ENCODE measurements around the gene PROM2. TPM values are rescaled to one million over a fixed set of nuclear protein-coding genes. Genes with fewer than 3 reads are reported as not detected.

Gene PROM2
- total and polyA plus RNA-seq, 2 donors from 2014 or later, result 55.6 to 65.6 TPM

DNA sequence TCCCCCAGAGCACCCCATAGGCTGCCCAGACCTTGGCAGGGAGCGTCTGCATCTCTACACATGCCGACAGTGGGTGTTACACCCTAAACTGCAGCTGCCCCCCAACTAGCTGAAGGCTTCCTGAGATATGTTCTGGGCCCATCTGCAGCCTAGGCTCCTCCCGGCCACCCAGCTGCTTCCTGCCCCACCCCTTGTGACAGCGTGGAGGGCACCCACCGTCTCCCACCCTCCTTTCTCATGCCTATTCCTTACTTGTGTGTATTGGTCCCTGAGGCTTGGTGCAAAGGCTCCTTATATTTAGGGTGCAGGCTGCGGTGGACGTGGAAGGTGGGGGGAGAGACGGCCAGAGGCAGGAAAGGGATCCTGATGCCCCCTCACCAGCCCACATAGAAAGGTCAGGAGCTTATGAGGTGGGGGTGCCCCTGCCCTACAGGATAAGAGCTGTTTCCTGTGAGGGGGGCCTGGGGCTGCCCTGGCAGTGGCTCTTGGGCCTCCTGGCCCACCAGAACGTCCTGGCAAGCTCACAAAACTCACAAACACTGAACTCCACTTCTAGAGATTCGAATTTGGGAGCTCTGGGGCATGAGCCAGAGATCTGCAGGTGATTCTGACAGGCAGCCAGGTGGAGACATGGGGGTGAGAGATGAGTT is 7.3 kb upstream of the PROM2 start:
- H3K27me3 ChIP-seq (ENCODE audit: control insufficient read depth, insufficient read depth, low read length), result no peaks in the 10 kb centered on the region
- H3K4me3 ChIP-seq (ENCODE audit: low read length in 3 of 3), result no peak overlapping the region
- no peaks in the 10 kb centered on the region for H3K9me3 ChIP-seq (ENCODE audit: control insufficient read depth in 2 of 3, insufficient read depth in 1 of 3, low read length in 3 of 3)
- FAIRE-seq (no peak), DNase-seq (peak in 3 of 5 donors; percentile 6 to 35 (median 26))
- H3K9ac ChIP-seq (ENCODE audit: low read length in 3 of 3), result no peak overlapping the region
- no peaks in the 10 kb centered on the region for H3K4me1 ChIP-seq (ENCODE audit: control insufficient read depth in 2 of 3, insufficient read depth in 2 of 3, low read depth in 1 of 3, low read length in 3 of 3)
- intact Hi-C loops (cut with DNase I), result no loop called here
- no peaks in the 10 kb centered on the region for H3K36me3 ChIP-seq (ENCODE audit: control insufficient read depth in 2 of 3, insufficient read depth in 3 of 3, low read length in 3 of 3)
- H3K27ac ChIP-seq (ENCODE audit: low read depth in 2 of 2, low read length in 2 of 2), result no peak overlapping the region
- TF ChIP-seq, protein P1, sequence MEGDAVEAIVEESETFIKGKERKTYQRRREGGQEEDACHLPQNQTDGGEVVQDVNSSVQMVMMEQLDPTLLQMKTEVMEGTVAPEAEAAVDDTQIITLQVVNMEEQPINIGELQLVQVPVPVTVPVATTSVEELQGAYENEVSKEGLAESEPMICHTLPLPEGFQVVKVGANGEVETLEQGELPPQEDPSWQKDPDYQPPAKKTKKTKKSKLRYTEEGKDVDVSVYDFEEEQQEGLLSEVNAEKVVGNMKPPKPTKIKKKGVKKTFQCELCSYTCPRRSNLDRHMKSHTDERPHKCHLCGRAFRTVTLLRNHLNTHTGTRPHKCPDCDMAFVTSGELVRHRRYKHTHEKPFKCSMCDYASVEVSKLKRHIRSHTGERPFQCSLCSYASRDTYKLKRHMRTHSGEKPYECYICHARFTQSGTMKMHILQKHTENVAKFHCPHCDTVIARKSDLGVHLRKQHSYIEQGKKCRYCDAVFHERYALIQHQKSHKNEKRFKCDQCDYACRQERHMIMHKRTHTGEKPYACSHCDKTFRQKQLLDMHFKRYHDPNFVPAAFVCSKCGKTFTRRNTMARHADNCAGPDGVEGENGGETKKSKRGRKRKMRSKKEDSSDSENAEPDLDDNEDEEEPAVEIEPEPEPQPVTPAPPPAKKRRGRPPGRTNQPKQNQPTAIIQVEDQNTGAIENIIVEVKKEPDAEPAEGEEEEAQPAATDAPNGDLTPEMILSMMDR (IDR thresholded peaks at IDR 0.05; ENCODE audit: borderline replicate concordance, extremely low read depth, insufficient read depth), result no peak

DNA sequence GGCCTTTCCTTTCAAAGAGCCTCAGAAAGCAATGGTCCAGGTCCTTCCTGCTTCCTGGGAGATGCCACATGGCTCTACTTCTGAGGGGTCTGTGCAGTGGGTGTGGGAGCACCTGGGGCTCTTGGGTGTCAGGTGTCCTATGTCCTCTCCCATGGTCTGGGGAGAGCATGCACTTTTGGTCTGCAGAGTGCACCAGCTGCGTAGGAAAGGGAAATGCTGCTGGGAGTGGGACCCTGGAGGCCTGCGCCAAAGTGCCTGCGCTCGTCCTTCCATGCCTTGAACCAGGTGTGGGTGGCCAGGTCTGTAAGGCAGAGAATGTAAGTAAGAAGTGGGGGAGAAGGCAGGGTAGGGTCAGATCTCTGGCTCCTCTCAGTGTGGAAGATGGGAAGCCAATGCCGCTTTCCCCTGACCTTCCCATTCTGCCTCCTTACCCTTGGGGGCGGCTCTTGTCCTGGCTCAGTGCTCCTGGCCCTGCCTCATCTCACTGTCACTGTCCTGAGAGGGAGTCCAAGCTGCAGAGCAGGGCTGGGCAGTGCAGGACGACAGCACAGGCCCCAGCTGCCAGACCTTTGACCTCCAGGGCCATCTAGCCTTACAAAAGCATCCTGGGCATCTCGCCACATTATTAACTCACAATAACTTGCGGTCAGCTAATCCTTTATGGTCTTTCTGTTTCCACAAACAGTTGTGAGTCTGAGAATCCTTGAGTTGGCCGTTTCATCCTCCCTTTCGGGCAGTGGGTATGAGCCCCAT is 6.6 kb upstream of the PROM2 start:
- H3K9me3 ChIP-seq (ENCODE audit: control insufficient read depth in 2 of 3, insufficient read depth in 1 of 3, low read length in 3 of 3), result no peaks in the 10 kb centered on the region
- H3K9ac ChIP-seq (ENCODE audit: low read length in 3 of 3), result no peak overlapping the region
- no peaks in the 10 kb centered on the region for H3K4me1 ChIP-seq (ENCODE audit: control insufficient read depth in 2 of 3, insufficient read depth in 2 of 3, low read depth in 1 of 3, low read length in 3 of 3)
- FAIRE-seq (no peak), DNase-seq (peak in 3 of 5 donors; percentile 11 to 42 (median 32))
- TF ChIP-seq, protein P1 (IDR thresholded peaks at IDR 0.05; ENCODE audit: borderline replicate concordance, extremely low read depth, insufficient read depth), result no peak
- no peak overlapping the region for H3K4me3 ChIP-seq (ENCODE audit: low read length in 3 of 3)
- no peaks in the 10 kb centered on the region for H3K36me3 ChIP-seq (ENCODE audit: control insufficient read depth in 2 of 3, insufficient read depth in 3 of 3, low read length in 3 of 3)
- intact Hi-C loops (cut with DNase I), result no loop called here
- no peaks in the 10 kb centered on the region for H3K27me3 ChIP-seq (ENCODE audit: control insufficient read depth, insufficient read depth, low read length)
- no peak overlapping the region for H3K27ac ChIP-seq (ENCODE audit: low read depth in 2 of 2, low read length in 2 of 2)

DNA sequence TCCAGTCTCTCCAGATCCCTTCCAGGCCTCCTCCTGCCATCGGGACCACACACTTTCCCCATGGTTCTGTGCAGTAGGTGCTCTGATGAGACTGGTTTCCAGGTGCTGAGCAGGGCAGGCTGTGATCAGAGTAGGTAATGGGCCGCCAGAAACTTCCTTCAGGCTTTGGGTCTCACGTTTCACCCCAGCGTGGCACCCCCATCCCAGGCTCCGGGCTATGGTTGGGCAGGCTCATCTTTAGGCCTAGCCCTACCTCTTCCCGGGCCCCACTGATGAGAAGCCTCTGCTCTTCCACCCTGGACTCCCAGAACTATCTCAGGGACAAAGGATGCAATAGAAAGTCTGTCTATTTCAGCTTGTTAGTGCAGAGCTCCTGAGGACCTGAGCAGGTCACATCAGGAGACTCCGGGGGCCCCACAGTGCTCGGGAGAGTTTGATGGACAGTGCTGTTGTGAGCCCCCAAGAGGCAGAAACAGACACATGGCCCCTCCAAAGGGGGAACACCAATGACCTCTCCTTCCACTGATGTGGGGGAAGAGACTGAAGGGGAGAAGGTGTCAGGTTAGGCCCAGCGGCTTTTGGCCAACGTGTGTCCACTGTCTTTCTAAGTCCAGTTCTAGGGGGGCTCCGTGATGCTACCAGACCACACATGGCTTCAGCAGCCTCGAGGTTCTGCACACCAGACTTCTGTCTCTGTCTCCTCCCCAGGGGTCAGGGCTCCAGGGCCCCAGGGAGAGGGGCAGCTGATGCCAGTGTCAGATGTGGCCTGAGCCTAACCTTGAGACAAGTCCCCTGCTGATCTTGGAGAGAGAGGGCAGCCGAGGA is 5.8 kb upstream of the PROM2 start:
- intact Hi-C loops (cut with DNase I), result no loop called here

More for the DNA sequence above, 5.8 kb upstream of the PROM2 start:
- TF ChIP-seq, protein P1 (IDR thresholded peaks at IDR 0.05; ENCODE audit: borderline replicate concordance, extremely low read depth, insufficient read depth), result no peak
- Histone ChIP-seq H3K9ac (ENCODE audit: low read length in 3 of 3) (no peak overlapping the region), H3K9me3 (ENCODE audit: control insufficient read depth in 2 of 3, insufficient read depth in 1 of 3, low read length in 3 of 3) (no peaks in the 10 kb centered on the region), H3K4me3 (ENCODE audit: low read length in 3 of 3) (no peak overlapping the region), H3K36me3 (ENCODE audit: control insufficient read depth in 2 of 3, insufficient read depth in 3 of 3, low read length in 3 of 3) (no peaks in the 10 kb centered on the region), H3K27me3 (ENCODE audit: control insufficient read depth, insufficient read depth, low read length) (no peaks in the 10 kb centered on the region), H3K27ac (ENCODE audit: low read depth in 2 of 2, low read length in 2 of 2) (no peak overlapping the region), H3K4me1 (ENCODE audit: control insufficient read depth in 2 of 3, insufficient read depth in 2 of 3, low read depth in 1 of 3, low read length in 3 of 3) (no peaks in the 10 kb centered on the region)
- FAIRE-seq (no peak), DNase-seq (peak in 4 of 5 donors; percentile 11 to 52 (median 30))
